Hepatocyte (in vitro differentiated cells): ENCODE data around the gene ST6GALNAC2.

Experiments used
- CTCF ChIP-seq: fragments of 200-600 bp; sonication (generic); IDR thresholded peaks from 2 replicates; pipeline ENCODE4 v1.5.1; 2016; ENCODE audit warnings: antibody characterized with exemption, mild to moderate bottlenecking; ENCODE audit not compliant: poor library complexity
- EZH2 ChIP-seq: fragments of 200-600 bp; sonication (generic); IDR thresholded peaks from 2 replicates; pipeline ENCODE4 v1.6.1; 2016; ENCODE audit warnings: antibody characterized with exemption, mild to moderate bottlenecking, borderline replicate concordance
- EZH2phosphoT487 ChIP-seq: fragments of 200-600 bp; sonication (generic); IDR thresholded peaks from one replicate; pipeline ENCODE4 v1.6.1; 2018; ENCODE audit warnings: antibody characterized with exemption, mild to moderate bottlenecking, low read depth, moderate library complexity; ENCODE audit not compliant: unreplicated experiment, severe bottlenecking

GRCh38 chr17:76554131-76554530 lies 31.5 kb downstream of the ST6GALNAC2 start:
- no peak for TF ChIP-seq CTCF
- TF ChIP-seq EZH2: no peak
- TF ChIP-seq EZH2phosphoT487: no peak
